Body of pancreas (tissue), 4 donors: ENCODE data around the gene RPS19BP1.

Experiments used
- CTCF ChIP-seq, 7 experiments: fragments of 450-650 bp in 4 of 7; fragments of 200-600 bp in 3 of 7; sonication (generic) in 3 of 7; IDR thresholded peaks; one replicate each; pipeline ENCODE4 v1.5.1; 2016 to 2019; ENCODE audit warnings: antibody characterized with exemption in 7 of 7
- POLR2A ChIP-seq, 3 donors: fragments of 450-650 bp; IDR thresholded peaks; one replicate each; pipeline ENCODE4 v1.6.1; 2016; ENCODE audit warnings: antibody characterized with exemption in 3 of 3, mild to moderate bottlenecking in 2 of 3

GRCh38 chr22:39501644-39502108 lies 30.9 kb downstream of the RPS19BP1 start:
- TF ChIP-seq CTCF (IDR thresholded peaks at IDR 0.05) (no peak), POLR2A (IDR thresholded peaks at IDR 0.05) (peak in 1 of 3 donors; percentile 86)
